HG02970 (cell line): Measurements from ENCODE around the gene C14orf180.

Experiments
- ATAC-seq: cut with Tn5 transposase; IDR thresholded peaks from one replicate; pipeline ENCODE4 v1.9.1; 2021; ENCODE audit warnings: mild to moderate bottlenecking, moderate library complexity, moderate number of reproducible peaks; ENCODE audit not compliant: unreplicated experiment, low FRiP score

The C14orf180 gene

GRCh38 chr14:104579507-104579906 is at the start of gene C14orf180:
Gene C14orf180, plus strand, starts transcription at chr14:104579764. Its CDS starts 6,667 bp downstream, at chr14:104586431.
- no peak for ATAC-seq

- no peak for ATAC-seq
Observed at GRCh38 chr14:104530646-104531045, 48.9 kb upstream of the C14orf180 start.

- ATAC-seq = no peak
Observed at GRCh38 chr14:104531421-104532190, 48.0 kb upstream of the C14orf180 start.

- ATAC-seq = no peak
Observed at GRCh38 chr14:104532191-104532555, 47.4 kb upstream of the C14orf180 start.

GRCh38 chr14:104534036-104534435 is 45.5 kb upstream of the C14orf180 start:
- ATAC-seq = no peak

GRCh38 chr14:104536942-104537612 is 42.5 kb upstream of the C14orf180 start:
- no peak for ATAC-seq

- ATAC-seq = no peak
Observed at GRCh38 chr14:104537613-104537988, 42.0 kb upstream of the C14orf180 start.

- ATAC-seq = no peak
Observed at GRCh38 chr14:104541905-104542465, 37.6 kb upstream of the C14orf180 start.

GRCh38 chr14:104542871-104543830 is 36.4 kb upstream of the C14orf180 start:
- no peak for ATAC-seq

GRCh38 chr14:104544362-104544961 is 35.1 kb upstream of the C14orf180 start:
- no peak for ATAC-seq

GRCh38 chr14:104545151-104545941 is 34.2 kb upstream of the C14orf180 start:
- no peak for ATAC-seq

- ATAC-seq = no peak
Observed at GRCh38 chr14:104545942-104546501, 33.5 kb upstream of the C14orf180 start.

GRCh38 chr14:104546591-104547309 is 32.8 kb upstream of the C14orf180 start:
- ATAC-seq = no peak

GRCh38 chr14:104547310-104547997 is 32.1 kb upstream of the C14orf180 start:
- ATAC-seq = no peak

- no peak for ATAC-seq
Observed at GRCh38 chr14:104547998-104548700, 31.4 kb upstream of the C14orf180 start.

GRCh38 chr14:104548802-104549535 is 30.6 kb upstream of the C14orf180 start:
- no peak for ATAC-seq
